HG03565 (cell line): ENCODE results near the gene ADAMTS13.
"Not testable (repeated sequence)": the region's sequence is repeated elsewhere in the genome, so short reads cannot be mapped to it uniquely, and the experiment has no call there.

ENCODE experiments used
- ATAC-seq: cut with Tn5 transposase; IDR thresholded peaks from one replicate; pipeline ENCODE4 v1.9.1; 2021; ENCODE audit warnings: mild to moderate bottlenecking, moderate library complexity; ENCODE audit not compliant: unreplicated experiment

The ADAMTS13 gene

GRCh38 chr9:133421615-133422542, at the start of gene ADAMTS13:
Gene ADAMTS13, plus strand, starts transcription at chr9:133422367. Its CDS starts 77 bp downstream, at chr9:133422444.
- no peak for ATAC-seq

- no peak for ATAC-seq
Measured at GRCh38 chr9:133374612-133375115, 47.5 kb upstream of the ADAMTS13 start.

GRCh38 chr9:133375116-133375723, 46.9 kb upstream of the ADAMTS13 start:
- ATAC-seq: peak; percentile 5

GRCh38 chr9:133375724-133376654, 46.2 kb upstream of the ADAMTS13 start, which contains the start of the genes STKLD1 and SURF4:
Gene STKLD1, plus strand, starts transcription at chr9:133376366. Its CDS starts 108 bp downstream, at chr9:133376474.
Gene SURF4, minus strand, starts transcription at chr9:133376060. Its CDS starts 91 bp downstream, at chr9:133375969.
- ATAC-seq: peak; percentile 78

GRCh38 chr9:133377280-133377679, 44.9 kb upstream of the ADAMTS13 start:
- not testable (repeated sequence) for ATAC-seq

- no peak for ATAC-seq
Measured at GRCh38 chr9:133377721-133378216, 44.4 kb upstream of the ADAMTS13 start.

GRCh38 chr9:133378408-133378962, 43.7 kb upstream of the ADAMTS13 start:
- ATAC-seq: no peak

- no peak for ATAC-seq
Measured at GRCh38 chr9:133379153-133380086, 42.7 kb upstream of the ADAMTS13 start.

- ATAC-seq: no peak
Measured at GRCh38 chr9:133380734-133381133, 41.4 kb upstream of the ADAMTS13 start.

- ATAC-seq: no peak
Measured at GRCh38 chr9:133382507-133383141, 39.5 kb upstream of the ADAMTS13 start.

- ATAC-seq: no peak
Measured at GRCh38 chr9:133383438-133383837, 38.7 kb upstream of the ADAMTS13 start.

- no peak for ATAC-seq
Measured at GRCh38 chr9:133384736-133385321, 37.3 kb upstream of the ADAMTS13 start.

- ATAC-seq: no peak
Measured at GRCh38 chr9:133385452-133385851, 36.7 kb upstream of the ADAMTS13 start.

GRCh38 chr9:133386338-133386737, 35.8 kb upstream of the ADAMTS13 start:
- ATAC-seq: no peak

GRCh38 chr9:133387680-133388079, 34.5 kb upstream of the ADAMTS13 start:
- no peak for ATAC-seq

- ATAC-seq: no peak
Measured at GRCh38 chr9:133389025-133389557, 33.1 kb upstream of the ADAMTS13 start.

GRCh38 chr9:133389562-133389961, 32.6 kb upstream of the ADAMTS13 start:
- no peak for ATAC-seq

GRCh38 chr9:133390713-133391112, 31.5 kb upstream of the ADAMTS13 start:
- ATAC-seq: no peak
